GM12872 (cell line): ENCODE measurements around the gene DHCR24.

Experiments used
- TF ChIP-seq, protein P1 (sequence below): IDR thresholded peaks from 3 replicates; pipeline ENCODE4 v1.5.1; 2011; ENCODE audit warnings: low read depth, mild to moderate bottlenecking, low read length, moderate library complexity; ENCODE audit not compliant: insufficient read depth

DHCR24 gene

GRCh38 chr1:54904476-54905048 lies 17.6 kb upstream of the DHCR24 start:
- TF ChIP-seq, protein P1, sequence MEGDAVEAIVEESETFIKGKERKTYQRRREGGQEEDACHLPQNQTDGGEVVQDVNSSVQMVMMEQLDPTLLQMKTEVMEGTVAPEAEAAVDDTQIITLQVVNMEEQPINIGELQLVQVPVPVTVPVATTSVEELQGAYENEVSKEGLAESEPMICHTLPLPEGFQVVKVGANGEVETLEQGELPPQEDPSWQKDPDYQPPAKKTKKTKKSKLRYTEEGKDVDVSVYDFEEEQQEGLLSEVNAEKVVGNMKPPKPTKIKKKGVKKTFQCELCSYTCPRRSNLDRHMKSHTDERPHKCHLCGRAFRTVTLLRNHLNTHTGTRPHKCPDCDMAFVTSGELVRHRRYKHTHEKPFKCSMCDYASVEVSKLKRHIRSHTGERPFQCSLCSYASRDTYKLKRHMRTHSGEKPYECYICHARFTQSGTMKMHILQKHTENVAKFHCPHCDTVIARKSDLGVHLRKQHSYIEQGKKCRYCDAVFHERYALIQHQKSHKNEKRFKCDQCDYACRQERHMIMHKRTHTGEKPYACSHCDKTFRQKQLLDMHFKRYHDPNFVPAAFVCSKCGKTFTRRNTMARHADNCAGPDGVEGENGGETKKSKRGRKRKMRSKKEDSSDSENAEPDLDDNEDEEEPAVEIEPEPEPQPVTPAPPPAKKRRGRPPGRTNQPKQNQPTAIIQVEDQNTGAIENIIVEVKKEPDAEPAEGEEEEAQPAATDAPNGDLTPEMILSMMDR: no peak

DNA sequence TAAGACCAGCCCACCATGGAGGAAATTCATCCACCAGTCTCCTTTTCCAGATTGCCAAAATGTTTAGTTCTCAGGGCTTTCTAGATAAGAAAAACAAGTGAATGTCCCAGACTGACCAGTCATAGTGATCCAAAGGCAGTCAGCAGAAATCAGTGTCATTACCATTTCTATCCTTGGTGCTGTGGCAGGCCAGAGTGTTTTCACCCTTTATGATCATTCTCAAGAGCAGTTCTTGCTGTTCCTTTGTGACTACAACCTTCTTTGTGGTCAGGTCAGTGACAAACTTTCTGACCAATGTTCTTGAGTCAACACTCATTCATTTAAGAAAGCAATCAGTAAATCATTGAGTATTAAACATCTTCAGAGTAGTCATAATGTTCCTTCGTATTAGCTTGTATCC lies 7.3 kb upstream of the DHCR24 start:
- TF ChIP-seq, protein P1: no peak

DNA sequence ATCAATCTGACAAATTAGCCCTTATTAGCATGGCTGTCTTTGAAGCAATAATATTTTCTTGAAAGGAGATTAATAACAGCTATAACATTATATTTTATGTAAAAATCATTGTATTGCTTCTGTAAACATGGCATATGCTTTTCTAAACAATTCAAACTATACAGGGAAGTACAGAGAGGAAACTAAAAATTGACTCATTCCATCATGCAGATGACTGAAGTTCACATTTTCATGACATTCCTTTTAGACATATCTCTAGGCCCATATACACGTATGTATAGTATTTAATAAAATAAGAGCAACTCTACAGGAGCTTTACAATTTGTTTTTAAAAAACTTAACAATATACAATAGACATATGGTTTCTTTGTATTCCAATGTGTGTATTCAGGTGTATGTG lies 5.6 kb upstream of the DHCR24 start:
- TF ChIP-seq, protein P1: no peak

DNA sequence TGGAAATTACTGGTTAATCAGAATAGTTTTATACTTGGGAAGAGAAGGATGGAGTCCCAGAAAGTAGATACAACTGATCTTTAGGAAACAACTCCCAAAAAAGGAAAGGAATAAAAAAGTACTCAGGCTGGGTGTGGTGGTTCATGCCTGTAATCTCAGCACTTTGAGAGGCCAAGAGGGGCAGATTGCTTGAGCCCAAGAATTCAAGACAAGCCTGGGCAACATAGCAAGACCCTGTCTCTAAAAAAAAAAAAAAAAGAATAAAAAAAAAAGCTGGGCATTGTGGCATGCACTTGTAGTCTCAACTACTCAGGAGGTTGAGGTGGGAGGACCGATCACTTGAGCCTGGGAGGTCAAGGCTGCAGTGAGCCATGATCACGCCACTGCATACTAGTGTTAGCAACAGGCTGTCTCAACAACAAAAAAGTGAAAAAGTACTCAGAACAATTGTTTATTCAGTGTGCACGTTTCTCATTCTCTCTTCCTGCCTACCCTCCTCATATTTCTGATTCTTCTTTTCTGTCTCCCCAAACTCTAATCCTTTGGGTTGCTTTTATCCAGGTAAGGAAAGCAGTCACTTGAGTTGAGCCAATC lies 2.2 kb upstream of the DHCR24 start:
- TF ChIP-seq, protein P1: no peak

- TF ChIP-seq, protein P1: no peak
Observed at GRCh38 chr1:54888080-54888733, 1.2 kb upstream of the DHCR24 start.

DNA sequence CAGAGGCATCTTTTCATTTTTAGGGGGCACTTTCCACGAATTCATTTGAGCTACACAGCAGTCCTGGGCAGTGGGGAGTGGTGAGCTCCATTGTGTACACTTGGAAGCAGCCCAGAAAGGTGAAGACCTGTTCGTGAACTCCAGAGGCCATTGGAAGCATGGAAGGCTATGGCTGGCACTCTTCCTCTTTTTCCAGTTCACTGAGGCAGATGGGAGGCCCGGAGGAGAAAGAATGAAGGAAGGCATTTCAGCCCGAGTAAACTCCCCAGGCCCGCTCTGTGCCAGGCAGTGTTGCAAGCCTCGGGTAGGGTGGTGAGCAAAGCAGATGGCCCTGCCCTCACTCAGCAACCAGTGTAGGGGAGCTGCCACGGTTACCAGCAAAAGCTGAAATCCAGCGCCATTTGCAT lies 673 bp upstream of the DHCR24 start:
- TF ChIP-seq, protein P1: no peak

GRCh38 chr1:54885807-54886723 lies 930 bp downstream of the DHCR24 start:
- TF ChIP-seq, protein P1: no peak
